Measurements from ENCODE around the gene ALKAL2. TPM values are rescaled to one million over a fixed set of nuclear protein-coding genes. Genes with fewer than 3 reads are reported as not detected.

Gene ALKAL2
- total and polyA plus RNA-seq, 2 of the 13 experiments (the other 11 are each of a cell fraction or from before 2014, with no cell fraction given) = 0.22 to 1.7 TPM

DNA sequence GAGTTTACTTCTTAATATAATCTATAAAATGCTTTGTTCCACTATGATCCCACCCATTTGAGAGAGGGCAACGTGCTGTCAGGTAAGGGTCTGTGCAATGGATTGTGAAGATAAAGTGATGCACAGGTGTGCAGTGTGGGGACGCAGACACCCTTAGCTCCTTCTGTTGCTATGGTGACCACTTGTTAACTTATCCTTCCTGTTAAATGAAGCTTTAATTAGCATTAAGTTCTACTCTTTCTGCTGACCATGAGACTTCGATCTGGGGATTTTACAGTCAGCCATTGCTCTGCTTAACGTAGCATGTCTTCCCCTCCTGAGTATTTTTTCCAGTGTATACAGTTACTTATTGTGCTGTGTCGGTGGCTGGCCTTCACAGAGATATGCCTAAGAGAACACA lies 23.1 kb upstream of the ALKAL2 start:
- BruUV-seq (replicated peaks) = no TSS peak
- in situ Hi-C loops (cut with HindIII; ENCODE audit: extremely low pct_ligation_motif_present, low pct_unique_long_range_greater_than_20kb) = no loop called here
- DNase-seq (ENCODE audit: low spot score) (no peak), ATAC-seq (no peak), FAIRE-seq (no peak)
- no peak overlapping the region for H3K27ac ChIP-seq (ENCODE audit: extremely low read length, insufficient read depth, low read length)
- H3K79me2 ChIP-seq (ENCODE audit: insufficient read depth, low read length) = no peaks in the 10 kb centered on the region
- POLR2A ChIA-PET = no interaction called here
- TF ChIP-seq KLF13 (CRISPR knock-in tag; IDR thresholded peaks at IDR 0.05) = no peak
- TF ChIP-seq, protein P1, sequence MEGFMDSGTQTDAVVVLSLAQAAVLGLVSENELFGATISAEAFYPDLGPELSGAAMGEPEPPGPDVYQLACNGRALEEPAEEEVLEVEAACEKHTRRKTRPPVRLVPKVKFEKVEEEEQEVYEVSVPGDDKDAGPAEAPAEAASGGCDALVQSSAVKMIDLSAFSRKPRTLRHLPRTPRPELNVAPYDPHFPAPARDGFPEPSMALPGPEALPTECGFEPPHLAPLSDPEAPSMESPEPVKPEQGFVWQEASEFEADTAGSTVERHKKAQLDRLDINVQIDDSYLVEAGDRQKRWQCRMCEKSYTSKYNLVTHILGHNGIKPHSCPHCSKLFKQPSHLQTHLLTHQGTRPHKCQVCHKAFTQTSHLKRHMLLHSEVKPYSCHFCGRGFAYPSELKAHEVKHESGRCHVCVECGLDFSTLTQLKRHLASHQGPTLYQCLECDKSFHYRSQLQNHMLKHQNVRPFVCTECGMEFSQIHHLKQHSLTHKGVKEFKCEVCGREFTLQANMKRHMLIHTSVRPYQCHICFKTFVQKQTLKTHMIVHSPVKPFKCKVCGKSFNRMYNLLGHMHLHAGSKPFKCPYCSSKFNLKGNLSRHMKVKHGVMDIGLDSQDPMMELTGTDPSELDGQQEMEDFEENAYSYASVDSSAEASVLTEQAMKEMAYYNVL (CRISPR knock-in tag; IDR thresholded peaks at IDR 0.05; ENCODE audit: borderline replicate concordance) = no peak
- no peak for TF ChIP-seq TSC22D2 (CRISPR knock-in tag; IDR thresholded peaks at IDR 0.05; ENCODE audit: borderline replicate concordance)
- TF ChIP-seq, protein P2, sequence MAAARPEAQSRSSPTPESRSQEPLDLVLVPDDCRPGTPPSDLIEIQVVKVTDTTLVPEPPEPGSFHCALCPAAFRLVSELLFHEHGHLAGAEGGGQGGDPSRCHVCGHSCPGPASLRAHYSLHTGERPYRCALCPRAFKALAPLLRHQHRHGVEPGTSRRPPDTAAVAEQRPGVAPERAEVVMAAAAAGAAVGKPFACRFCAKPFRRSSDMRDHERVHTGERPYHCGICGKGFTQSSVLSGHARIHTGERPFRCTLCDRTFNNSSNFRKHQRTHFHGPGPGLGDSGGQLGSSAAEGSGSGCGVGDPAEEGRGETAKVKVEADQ (CRISPR knock-in tag; IDR thresholded peaks at IDR 0.05; ENCODE audit: borderline replicate concordance) = no peak
- TF ChIP-seq ATF7 (IDR thresholded peaks at IDR 0.05) = no peak
- TF ChIP-seq ATF7 (CRISPR knock-in tag; IDR thresholded peaks at IDR 0.05) = no peak
- TF ChIP-seq, protein P3, sequence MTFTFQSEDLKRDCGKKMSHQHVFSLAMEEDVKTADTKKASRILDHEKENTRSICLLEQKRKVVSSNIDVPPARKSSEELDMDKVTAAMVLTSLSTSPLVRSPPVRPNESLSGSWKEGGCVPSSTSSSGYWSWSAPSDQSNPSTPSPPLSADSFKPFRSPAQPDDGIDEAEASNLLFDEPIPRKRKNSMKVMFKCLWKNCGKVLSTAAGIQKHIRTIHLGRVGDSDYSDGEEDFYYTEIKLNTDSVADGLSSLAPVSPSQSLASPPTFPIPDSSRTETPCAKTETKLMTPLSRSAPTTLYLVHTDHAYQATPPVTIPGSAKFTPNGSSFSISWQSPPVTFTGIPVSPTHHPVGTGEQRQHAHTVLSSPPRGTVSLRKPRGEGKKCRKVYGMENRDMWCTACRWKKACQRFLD (CRISPR knock-in tag; IDR thresholded peaks at IDR 0.05; ENCODE audit: borderline replicate concordance) = no peak
- TF ChIP-seq, protein P4, sequence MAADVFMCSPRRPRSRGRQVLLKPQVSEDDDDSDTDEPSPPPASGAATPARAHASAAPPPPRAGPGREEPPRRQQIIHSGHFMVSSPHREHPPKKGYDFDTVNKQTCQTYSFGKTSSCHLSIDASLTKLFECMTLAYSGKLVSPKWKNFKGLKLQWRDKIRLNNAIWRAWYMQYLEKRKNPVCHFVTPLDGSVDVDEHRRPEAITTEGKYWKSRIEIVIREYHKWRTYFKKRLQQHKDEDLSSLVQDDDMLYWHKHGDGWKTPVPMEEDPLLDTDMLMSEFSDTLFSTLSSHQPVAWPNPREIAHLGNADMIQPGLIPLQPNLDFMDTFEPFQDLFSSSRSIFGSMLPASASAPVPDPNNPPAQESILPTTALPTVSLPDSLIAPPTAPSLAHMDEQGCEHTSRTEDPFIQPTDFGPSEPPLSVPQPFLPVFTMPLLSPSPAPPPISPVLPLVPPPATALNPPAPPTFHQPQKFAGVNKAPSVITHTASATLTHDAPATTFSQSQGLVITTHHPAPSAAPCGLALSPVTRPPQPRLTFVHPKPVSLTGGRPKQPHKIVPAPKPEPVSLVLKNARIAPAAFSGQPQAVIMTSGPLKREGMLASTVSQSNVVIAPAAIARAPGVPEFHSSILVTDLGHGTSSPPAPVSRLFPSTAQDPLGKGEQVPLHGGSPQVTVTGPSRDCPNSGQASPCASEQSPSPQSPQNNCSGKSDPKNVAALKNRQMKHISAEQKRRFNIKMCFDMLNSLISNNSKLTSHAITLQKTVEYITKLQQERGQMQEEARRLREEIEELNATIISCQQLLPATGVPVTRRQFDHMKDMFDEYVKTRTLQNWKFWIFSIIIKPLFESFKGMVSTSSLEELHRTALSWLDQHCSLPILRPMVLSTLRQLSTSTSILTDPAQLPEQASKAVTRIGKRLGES (CRISPR knock-in tag; IDR thresholded peaks at IDR 0.05; ENCODE audit: borderline replicate concordance) = no peak
- H3K4me3 ChIP-seq (replicated peaks in 1 of 3; ENCODE audit: insufficient read depth in 1 of 3, low read depth in 2 of 3, low read length in 3 of 3) = no peak overlapping the region
- H3K36me3 ChIP-seq (replicated peaks in 1 of 2; ENCODE audit: control insufficient read depth in 1 of 2, insufficient read depth in 2 of 2, low read length in 2 of 2) = no peaks in the 10 kb centered on the region
- WGBS (ENCODE audit: low lambda C conversion rate) = 9% methylated on average over 5 of the region's 5 CpGs
- H3K27me3 ChIP-seq (ENCODE audit: control insufficient read depth in 1 of 2, insufficient read depth in 2 of 2, low read length in 2 of 2) = peaks cover 0 to 53% of the 10 kb centered on the region in 2 experiments; a peak in 3 of 5 replicates
- CTCF ChIA-PET (ENCODE audit: low intra/inter-chr PET ratio, low total read pairs) = no interaction called here
- no peak overlapping the region for H3K9ac ChIP-seq (ENCODE audit: insufficient read depth, low read depth, low read length)
- H3K4me1 ChIP-seq (ENCODE audit: insufficient read depth, low read length) = no peaks in the 10 kb centered on the region
- intact Hi-C loops (cut with micrococcal nuclease; ENCODE audit: unreplicated experiment) = no loop called here
- no peak overlapping the region for H2AFZ ChIP-seq (ENCODE audit: low read length)
- H3K4me2 ChIP-seq (ENCODE audit: low read depth, low read length) = no peak overlapping the region
- H3K9me3 ChIP-seq (ENCODE audit: low read length) = no peaks in the 10 kb centered on the region
- no peaks in the 10 kb centered on the region for H4K20me1 ChIP-seq (ENCODE audit: insufficient read depth, low read length)

Data from HepG2 (cell line).